ENCODE data around the gene CCDC120.
A peak's percentile ranks its signal among the peaks of the same experiment; 100 is the strongest.

CCDC120 gene

DNA sequence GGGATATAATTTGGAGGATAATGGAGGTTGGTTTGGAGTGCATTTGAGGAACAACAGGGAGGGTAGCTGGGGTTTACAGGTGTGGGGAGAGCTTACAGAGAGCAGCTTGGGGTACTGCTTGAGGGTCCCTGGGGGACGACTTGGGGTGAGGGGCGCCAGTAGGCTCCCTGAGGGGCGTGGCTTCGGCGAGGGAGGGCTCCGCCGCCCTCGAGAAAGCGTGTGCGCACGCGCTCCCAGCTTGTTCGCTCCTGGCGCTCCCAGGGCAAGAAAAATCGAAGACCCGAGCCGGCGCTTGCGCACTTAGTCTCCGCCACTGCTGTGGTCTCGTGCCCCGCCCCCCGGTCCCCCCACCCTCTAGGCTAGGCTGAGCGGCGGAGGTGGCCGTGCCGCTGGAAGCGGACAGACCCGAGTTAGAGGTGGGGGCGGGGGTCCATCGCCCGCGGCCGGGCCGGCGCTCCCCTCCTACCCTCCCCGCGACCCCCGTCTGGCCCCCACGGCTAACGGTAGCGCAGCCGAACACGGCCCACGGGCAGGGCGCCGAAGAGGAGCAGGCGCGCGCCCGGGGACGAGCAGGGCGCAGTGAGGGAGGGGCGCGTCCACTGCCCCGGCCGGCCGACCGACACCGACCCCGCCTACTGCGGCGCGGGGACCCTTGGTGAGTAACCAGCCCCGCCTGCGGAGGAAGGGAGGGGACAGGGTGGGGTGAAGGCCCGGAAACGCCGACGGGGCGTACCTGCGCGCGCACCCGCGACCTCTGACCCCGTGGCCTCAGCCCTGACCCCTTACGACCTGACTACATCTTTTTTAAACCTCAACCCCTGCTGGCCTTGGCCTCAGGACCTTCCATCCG lies 5.4 kb upstream of the CCDC120 start:
- peak overlapping the region; percentile 34 for H3K4me3 ChIP-seq (ENCODE audit: low read length)
- TF ChIP-seq, protein P1, sequence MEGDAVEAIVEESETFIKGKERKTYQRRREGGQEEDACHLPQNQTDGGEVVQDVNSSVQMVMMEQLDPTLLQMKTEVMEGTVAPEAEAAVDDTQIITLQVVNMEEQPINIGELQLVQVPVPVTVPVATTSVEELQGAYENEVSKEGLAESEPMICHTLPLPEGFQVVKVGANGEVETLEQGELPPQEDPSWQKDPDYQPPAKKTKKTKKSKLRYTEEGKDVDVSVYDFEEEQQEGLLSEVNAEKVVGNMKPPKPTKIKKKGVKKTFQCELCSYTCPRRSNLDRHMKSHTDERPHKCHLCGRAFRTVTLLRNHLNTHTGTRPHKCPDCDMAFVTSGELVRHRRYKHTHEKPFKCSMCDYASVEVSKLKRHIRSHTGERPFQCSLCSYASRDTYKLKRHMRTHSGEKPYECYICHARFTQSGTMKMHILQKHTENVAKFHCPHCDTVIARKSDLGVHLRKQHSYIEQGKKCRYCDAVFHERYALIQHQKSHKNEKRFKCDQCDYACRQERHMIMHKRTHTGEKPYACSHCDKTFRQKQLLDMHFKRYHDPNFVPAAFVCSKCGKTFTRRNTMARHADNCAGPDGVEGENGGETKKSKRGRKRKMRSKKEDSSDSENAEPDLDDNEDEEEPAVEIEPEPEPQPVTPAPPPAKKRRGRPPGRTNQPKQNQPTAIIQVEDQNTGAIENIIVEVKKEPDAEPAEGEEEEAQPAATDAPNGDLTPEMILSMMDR (IDR thresholded peaks at IDR 0.05; ENCODE audit: insufficient read depth, low read depth, low read length, missing control alignments) = no peak
- DNase-seq (ENCODE audit: low read depth) = no peak

DNA sequence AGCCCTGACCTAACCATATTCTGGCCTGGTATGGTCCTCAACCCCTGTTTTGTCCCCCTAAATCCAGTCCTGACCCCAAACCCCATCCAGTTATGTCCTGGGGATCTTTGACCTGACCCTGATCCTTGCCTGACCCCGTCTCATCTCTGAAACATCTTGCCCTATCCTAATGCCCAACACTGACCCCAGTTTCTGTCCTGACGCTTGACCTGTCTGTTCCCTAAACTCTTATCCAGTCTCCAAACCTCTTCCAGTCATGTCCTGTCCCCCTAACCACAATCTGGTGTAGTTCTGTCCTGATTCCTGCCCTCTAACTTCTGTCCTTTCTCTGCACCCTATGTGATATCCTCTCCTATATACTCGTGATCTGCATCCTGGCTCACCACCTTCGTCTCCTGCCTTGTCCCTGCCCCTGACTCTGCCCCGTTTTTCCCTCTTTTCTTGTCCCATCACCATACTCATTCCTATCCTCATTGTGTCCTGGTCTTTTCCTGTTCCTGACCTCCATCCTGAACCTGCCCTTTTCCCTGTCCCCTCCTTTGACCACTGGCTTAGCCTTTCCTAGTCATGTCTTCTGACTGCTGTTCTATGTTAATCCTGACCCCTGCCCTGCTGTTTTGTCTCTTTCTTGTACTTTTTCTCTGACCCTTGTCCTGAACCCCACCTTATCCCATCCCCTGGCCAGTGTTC lies 4.6 kb upstream of the CCDC120 start:
- no peak for DNase-seq (ENCODE audit: low read depth)
- TF ChIP-seq, protein P1 (IDR thresholded peaks at IDR 0.05; ENCODE audit: insufficient read depth, low read depth, low read length, missing control alignments) = no peak
- peak overlapping the region; percentile 34 for H3K4me3 ChIP-seq (ENCODE audit: low read length)

DNA sequence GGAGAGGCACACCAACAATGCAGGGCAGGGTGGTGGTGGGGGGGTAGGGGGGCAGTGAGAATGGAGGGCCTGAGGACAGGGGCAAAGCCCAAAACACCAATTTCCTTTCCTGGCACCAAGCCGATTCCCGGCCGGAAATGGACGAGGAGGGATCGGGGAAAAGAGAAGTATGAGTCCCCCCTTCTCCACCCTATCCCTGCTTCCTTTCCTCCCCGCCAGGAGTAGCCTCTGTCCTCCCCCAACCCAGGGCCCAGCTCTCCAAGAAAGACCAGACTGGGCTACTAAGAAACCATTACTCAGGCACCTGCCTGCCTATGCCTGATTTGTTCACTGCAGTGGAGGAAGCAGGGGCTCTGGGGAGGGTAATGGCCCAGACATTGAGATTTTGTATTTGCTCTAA lies 402 bp downstream of the CCDC120 start:
- DNase-seq (ENCODE audit: low read depth) = no peak
- peak overlapping the region; percentile 69 for H3K4me3 ChIP-seq (ENCODE audit: low read length)
- TF ChIP-seq, protein P1 (IDR thresholded peaks at IDR 0.05; ENCODE audit: insufficient read depth, low read depth, low read length, missing control alignments) = no peak

DNA sequence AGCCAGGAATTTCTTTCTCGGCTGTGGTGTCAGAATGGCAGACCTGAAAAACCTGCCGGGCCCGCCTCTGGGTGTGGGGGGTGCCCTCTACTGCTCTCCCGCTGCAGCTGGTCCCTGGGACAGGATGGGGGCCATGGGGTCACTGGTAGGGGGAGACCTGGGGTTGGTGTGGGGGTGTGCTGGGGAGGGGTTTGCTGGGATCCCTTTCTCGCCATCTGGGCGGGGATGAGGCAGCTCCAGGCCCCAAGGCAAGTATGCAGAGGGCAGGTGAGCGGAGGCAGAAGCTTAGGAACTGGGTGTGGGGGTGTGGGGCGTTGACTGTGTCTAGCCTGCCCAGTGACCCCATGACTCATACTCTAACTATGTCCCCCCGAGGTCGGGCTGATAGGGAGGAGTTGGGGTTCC lies 884 bp downstream of the CCDC120 start:
- DNase-seq (ENCODE audit: low read depth) = peak; percentile 44
- TF ChIP-seq, protein P1 (IDR thresholded peaks at IDR 0.05; ENCODE audit: insufficient read depth, low read depth, low read length, missing control alignments) = no peak
- peak overlapping the region; percentile 69 for H3K4me3 ChIP-seq (ENCODE audit: low read length)

DNA sequence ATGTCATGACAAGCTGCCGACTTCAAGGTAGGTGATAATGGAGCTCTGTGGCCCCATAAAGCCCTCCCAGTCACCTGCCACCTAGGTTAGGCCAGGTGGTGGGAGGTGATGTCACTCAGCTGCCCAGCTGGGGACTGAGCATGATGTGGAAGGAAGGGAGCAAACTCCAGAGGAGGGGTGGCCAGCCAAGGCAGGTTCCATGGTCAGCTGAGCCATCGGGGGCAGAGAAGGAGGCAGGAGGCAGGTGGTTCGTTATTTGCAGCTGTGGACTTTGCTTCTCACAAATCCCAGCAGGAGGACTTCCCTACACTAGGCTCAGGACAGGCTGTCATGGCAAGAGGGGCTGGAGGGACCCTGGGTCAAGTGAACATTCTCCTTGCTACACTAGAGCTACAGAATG lies 2.1 kb downstream of the CCDC120 start:
- no peak for DNase-seq (ENCODE audit: low read depth)
- TF ChIP-seq, protein P1 (IDR thresholded peaks at IDR 0.05; ENCODE audit: insufficient read depth, low read depth, low read length, missing control alignments) = no peak
- no peak overlapping the region for H3K4me3 ChIP-seq (ENCODE audit: low read length)

DNA sequence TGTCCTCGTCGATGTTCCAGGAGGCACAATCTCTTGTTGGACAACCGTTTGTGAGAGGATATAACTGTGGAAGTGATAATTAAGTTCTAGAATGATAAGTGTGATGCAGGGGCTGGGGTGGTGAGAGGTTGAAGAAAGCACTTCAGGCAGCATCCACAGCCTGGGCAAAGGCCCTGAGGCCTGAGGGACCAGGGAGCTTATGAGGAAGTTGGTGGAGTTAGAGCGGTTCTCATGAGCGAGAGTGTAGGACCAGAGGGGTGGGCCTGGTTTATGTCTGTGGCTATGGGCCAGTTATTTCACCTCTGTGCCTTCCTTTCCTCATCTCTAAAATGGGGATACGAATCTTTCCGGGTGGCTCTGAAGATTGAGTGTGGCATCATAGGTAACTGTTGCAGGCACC lies 2.7 kb downstream of the CCDC120 start:
- H3K4me3 ChIP-seq (ENCODE audit: low read length) = no peak overlapping the region
- TF ChIP-seq, protein P1 (IDR thresholded peaks at IDR 0.05; ENCODE audit: insufficient read depth, low read depth, low read length, missing control alignments) = no peak
- no peak for DNase-seq (ENCODE audit: low read depth)

Data from epithelial cell of esophagus (primary cell).